Measurements from ENCODE around the gene UBALD1. TPM values are rescaled to one million over a fixed set of nuclear protein-coding genes. Genes with fewer than 3 reads are reported as not detected.

Gene UBALD1
- total RNA-seq, 4 donors from 2014 or later = 11.6 to 25.1 (median 18.1) TPM

- Histone ChIP-seq H3K27me3 (no peaks in the 10 kb centered on the region), H3K4me1 (no peaks in the 10 kb centered on the region), H3K36me3 (no peaks in the 10 kb centered on the region), H3K9me3 (no peaks in the 10 kb centered on the region), H3K4me3 (no peak overlapping the region), H3K27ac (no peak overlapping the region)
- TF ChIP-seq, protein P1, sequence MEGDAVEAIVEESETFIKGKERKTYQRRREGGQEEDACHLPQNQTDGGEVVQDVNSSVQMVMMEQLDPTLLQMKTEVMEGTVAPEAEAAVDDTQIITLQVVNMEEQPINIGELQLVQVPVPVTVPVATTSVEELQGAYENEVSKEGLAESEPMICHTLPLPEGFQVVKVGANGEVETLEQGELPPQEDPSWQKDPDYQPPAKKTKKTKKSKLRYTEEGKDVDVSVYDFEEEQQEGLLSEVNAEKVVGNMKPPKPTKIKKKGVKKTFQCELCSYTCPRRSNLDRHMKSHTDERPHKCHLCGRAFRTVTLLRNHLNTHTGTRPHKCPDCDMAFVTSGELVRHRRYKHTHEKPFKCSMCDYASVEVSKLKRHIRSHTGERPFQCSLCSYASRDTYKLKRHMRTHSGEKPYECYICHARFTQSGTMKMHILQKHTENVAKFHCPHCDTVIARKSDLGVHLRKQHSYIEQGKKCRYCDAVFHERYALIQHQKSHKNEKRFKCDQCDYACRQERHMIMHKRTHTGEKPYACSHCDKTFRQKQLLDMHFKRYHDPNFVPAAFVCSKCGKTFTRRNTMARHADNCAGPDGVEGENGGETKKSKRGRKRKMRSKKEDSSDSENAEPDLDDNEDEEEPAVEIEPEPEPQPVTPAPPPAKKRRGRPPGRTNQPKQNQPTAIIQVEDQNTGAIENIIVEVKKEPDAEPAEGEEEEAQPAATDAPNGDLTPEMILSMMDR (IDR thresholded peaks at IDR 0.05) = no peak
- TF ChIP-seq POLR2A (IDR thresholded peaks at IDR 0.05) = no peak
- DNase-seq = no peak
These were observed 49.9 kb downstream of the UBALD1 start for GRCh38 chr16:4564661-4565267.

GRCh38 chr16:4561596-4561995 lies 53.1 kb downstream of the UBALD1 start:
- no peaks in the 10 kb centered on the region for H3K27me3 ChIP-seq
- no peaks in the 10 kb centered on the region for H3K9me3 ChIP-seq
- no peak overlapping the region for H3K27ac ChIP-seq
- no peaks in the 10 kb centered on the region for H3K4me1 ChIP-seq
- no peaks in the 10 kb centered on the region for H3K36me3 ChIP-seq
- no peak for DNase-seq
- no peak overlapping the region for H3K4me3 ChIP-seq
- no peak for TF ChIP-seq POLR2A (IDR thresholded peaks at IDR 0.05)
- TF ChIP-seq, protein P1 (IDR thresholded peaks at IDR 0.05) = no peak

Small RNA genes within 50 kb of the gene (small RNA-seq; reads per million reads assigned to genes)
- 0 reads per million in 2 donors for gene RN7SL850P

Other genes starting within 250 kb of the UBALD1 start
- gene VASN, start 243.0 kb downstream of the UBALD1 start, total RNA-seq = 10 to 100 TPM in 2 of 4 donors, 1 to 10 TPM in 2; 2.1 to 18.2 (median 8.4) TPM
- 100 to 1,000 TPM in 2 of 4 donors, 10 to 100 TPM in 2; 73.4 to 219 (median 110) TPM for gene CORO7, start 198.3 kb downstream of the UBALD1 start, total RNA-seq
- 10 to 100 TPM; 51.4 to 70.1 (median 54.0) TPM for gene DNAJA3, start 189.0 kb downstream of the UBALD1 start, total RNA-seq
- gene NMRAL1, start 140.3 kb downstream of the UBALD1 start, total RNA-seq = 10 to 100 TPM; 41.5 to 74.5 (median 58.1) TPM
- 10 to 100 TPM; 37.1 to 64.8 (median 61.1) TPM for gene HMOX2, start 138.5 kb downstream of the UBALD1 start, total RNA-seq
- 10 to 100 TPM; 21.5 to 45.0 (median 39.0) TPM for gene CDIP1, start 76.1 kb downstream of the UBALD1 start, total RNA-seq
- not detected for gene C16orf96, start 58.5 kb downstream of the UBALD1 start, total RNA-seq
- 100 to 1,000 TPM in 2 of 4 donors, 10 to 100 TPM in 2; 74.1 to 147 (median 93.8) TPM for gene MGRN1, start 9.9 kb upstream of the UBALD1 start, total RNA-seq
- 10 to 100 TPM; 19.0 to 53.6 (median 40.1) TPM for gene NUDT16L1, start 78.7 kb upstream of the UBALD1 start, total RNA-seq
- gene ANKS3, start 119.4 kb upstream of the UBALD1 start, total RNA-seq = 10 to 100 TPM; 20.8 to 42.9 (median 36.6) TPM
- gene DNAAF8, start 119.6 kb upstream of the UBALD1 start, total RNA-seq = not detected
- gene ZNF500, start 152.3 kb upstream of the UBALD1 start, total RNA-seq = 10 to 100 TPM in 3 of 4 donors, 1 to 10 TPM in 1; 4.1 to 24.8 (median 14.5) TPM
- not detected for gene SEPTIN12, start 173.5 kb upstream of the UBALD1 start, total RNA-seq
- 100 to 1,000 TPM in 3 of 4 donors, 10 to 100 TPM in 1; 90.0 to 306 (median 238) TPM for gene SMIM22, start 180.5 kb upstream of the UBALD1 start, total RNA-seq
- 10 to 100 TPM; 26.3 to 50.1 (median 38.0) TPM for gene ROGDI, start 187.7 kb upstream of the UBALD1 start, total RNA-seq
- gene GLYR1, start 232.4 kb upstream of the UBALD1 start, total RNA-seq = 100 to 1,000 TPM in 1 of 4 donors, 10 to 100 TPM in 3; 57.5 to 168 (median 66.9) TPM
- 100 to 1,000 TPM in 1 of 4 donors, 10 to 100 TPM in 3; 56.0 to 119 (median 62.2) TPM for gene UBN1, start 232.6 kb upstream of the UBALD1 start, total RNA-seq